Hepatocyte (in vitro differentiated cells): ENCODE data around the gene OOSP1. TPM values are rescaled to one million over a fixed set of nuclear protein-coding genes. Genes with fewer than 3 reads are reported as not detected.
"Not testable (repeated sequence)": the region's sequence is repeated elsewhere in the genome, so short reads cannot be mapped to it uniquely, and the experiment has no call there.

Experiments used
- DNase-seq: peaks from one replicate; pipeline ENCODE4 v3.0.0-alpha.2; 2016; ENCODE audit warnings: low spot score
- H2AFZ ChIP-seq: fragments of 200-600 bp; sonication (generic); 2 replicates; pipeline ENCODE4 v1.6.0; 2016; ENCODE audit warnings: antibody characterized with exemption, mild to moderate bottlenecking
- H3K27ac ChIP-seq: fragments of 200-600 bp; sonication (generic); 2 replicates; pipeline ENCODE4 v1.5.1; 2016; ENCODE audit warnings: mild to moderate bottlenecking
- H3K27me3 ChIP-seq: fragments of 200-600 bp; sonication (generic); 2 replicates; pipeline ENCODE4 v1.6.1; 2016
- H3K36me3 ChIP-seq: fragments of 200-600 bp; sonication (generic); replicated peaks from 2 replicates; pipeline ENCODE4 v1.5.1; 2016; ENCODE audit warnings: low read depth; ENCODE audit not compliant: insufficient read depth
- H3K4me1 ChIP-seq: fragments of 200-600 bp; sonication (generic); 2 replicates; pipeline ENCODE4 v1.5.1; 2016; ENCODE audit warnings: mild to moderate bottlenecking, moderate library complexity; ENCODE audit not compliant: insufficient read depth
- H3K4me2 ChIP-seq: fragments of 200-600 bp; sonication (generic); 2 replicates; pipeline ENCODE4 v1.6.0; 2016
- H3K4me3 ChIP-seq: fragments of 200-600 bp; sonication (generic); 2 replicates; pipeline ENCODE4 v1.5.1; 2016; ENCODE audit warnings: mild to moderate bottlenecking
- H3K79me2 ChIP-seq: fragments of 200-600 bp; sonication (generic); 2 replicates; pipeline ENCODE4 v1.6.0; 2017; ENCODE audit warnings: mild to moderate bottlenecking
- H3K9me2 ChIP-seq: fragments of 200-600 bp; sonication (generic); replicated peaks from 2 replicates; pipeline ENCODE4 v1.6.0; 2017; ENCODE audit warnings: mild to moderate bottlenecking; ENCODE audit not compliant: insufficient read depth
- H3K9me3 ChIP-seq: fragments of 200-600 bp; sonication (generic); 2 replicates; pipeline ENCODE4 v1.5.1; 2016; ENCODE audit warnings: low read depth, mild to moderate bottlenecking
- H4K20me1 ChIP-seq: fragments of 200-600 bp; sonication (generic); 2 replicates; pipeline ENCODE4 v1.6.0; 2016; ENCODE audit warnings: mild to moderate bottlenecking; ENCODE audit not compliant: insufficient read depth, poor library complexity, severe bottlenecking
- CTCF ChIP-seq: fragments of 200-600 bp; sonication (generic); IDR thresholded peaks from 2 replicates; pipeline ENCODE4 v1.5.1; 2016; ENCODE audit warnings: antibody characterized with exemption, mild to moderate bottlenecking; ENCODE audit not compliant: poor library complexity
- EZH2 ChIP-seq: fragments of 200-600 bp; sonication (generic); IDR thresholded peaks from 2 replicates; pipeline ENCODE4 v1.6.1; 2016; ENCODE audit warnings: antibody characterized with exemption, mild to moderate bottlenecking, borderline replicate concordance
- EZH2phosphoT487 ChIP-seq: fragments of 200-600 bp; sonication (generic); IDR thresholded peaks from one replicate; pipeline ENCODE4 v1.6.1; 2018; ENCODE audit warnings: antibody characterized with exemption, mild to moderate bottlenecking, low read depth, moderate library complexity; ENCODE audit not compliant: unreplicated experiment, severe bottlenecking
- WGBS: methylation state at CpG from one replicate; pipeline ENCODE4 v1.1.6; 2016; ENCODE audit warnings: low lambda C conversion rate; ENCODE audit errors: missing lambda C conversion rate; 5-methylcytosine and 5-hydroxymethylcytosine counted together
- polyA plus RNA-seq: library from polyadenylated mRNA; unstranded; fragments of >200 nt; fragmentation: Nextera tagmentation; extraction: Ambion mirVana; gene quantifications from 2 replicates; pipeline ENCODE4 v1.2.1, GENCODE V29; 2016
- total RNA-seq: library from RNA; depleted of rRNA; stranded (reverse); fragments of >200 nt; gene quantifications from 2 replicates; pipeline ENCODE4 v1.2.3, GENCODE V29; 2014

OOSP1 gene
- total and polyA plus RNA-seq, 2 experiments from 2014 or later, result not detected

GRCh38 chr11:59968395-59968783, 30.2 kb downstream of the OOSP1 start:
- Histone ChIP-seq H3K9me2 (no peaks in the 10 kb centered on the region), H3K4me1 (no peaks in the 10 kb centered on the region), H3K27ac (no peak overlapping the region), H2AFZ (no peak overlapping the region), H3K9me3 (no peaks in the 10 kb centered on the region), H3K79me2 (no peaks in the 10 kb centered on the region), H3K27me3 (no peaks in the 10 kb centered on the region), H3K4me3 (no peak overlapping the region), H3K4me2 (no peak overlapping the region), H3K36me3 (no peaks in the 10 kb centered on the region), H4K20me1 (no peaks in the 10 kb centered on the region)
- WGBS, result 70% methylated on average over 1 of the region's 1 CpG
- no peak for TF ChIP-seq CTCF
- TF ChIP-seq EZH2, result no peak
- no peak for TF ChIP-seq EZH2phosphoT487
- DNase-seq, result no peak

GRCh38 chr11:59973097-59973496, 34.9 kb downstream of the OOSP1 start:
- no peaks in the 10 kb centered on the region for H3K4me1 ChIP-seq
- WGBS, result 51% methylated on average over 5 of the region's 5 CpGs
- no peaks in the 10 kb centered on the region for H4K20me1 ChIP-seq
- TF ChIP-seq EZH2, result no peak
- no peak for TF ChIP-seq EZH2phosphoT487
- TF ChIP-seq CTCF, result no peak
- H3K9me2 ChIP-seq, result no peaks in the 10 kb centered on the region
- no peak for DNase-seq
- H3K4me3 ChIP-seq, result no peak overlapping the region
- H2AFZ ChIP-seq, result no peak overlapping the region
- no peaks in the 10 kb centered on the region for H3K79me2 ChIP-seq
- no peaks in the 10 kb centered on the region for H3K9me3 ChIP-seq
- no peak overlapping the region for H3K27ac ChIP-seq
- H3K36me3 ChIP-seq, result no peaks in the 10 kb centered on the region
- H3K27me3 ChIP-seq, result no peaks in the 10 kb centered on the region
- no peak overlapping the region for H3K4me2 ChIP-seq

- no peak for DNase-seq
- no peaks in the 10 kb centered on the region for H3K79me2 ChIP-seq
- 80% methylated on average over 4 of the region's 4 CpGs for WGBS
Measured at GRCh38 chr11:59981106-59981770, 43.0 kb downstream of the OOSP1 start.

GRCh38 chr11:59982037-59982436, 43.8 kb downstream of the OOSP1 start:
- H2AFZ ChIP-seq, DNase-seq, H3K9me3 ChIP-seq, H3K27ac ChIP-seq, H3K4me1 ChIP-seq, H3K79me2 ChIP-seq, H3K27me3 ChIP-seq, H3K4me2 ChIP-seq, H3K9me2 ChIP-seq, H3K36me3 ChIP-seq, H4K20me1 ChIP-seq, H3K4me3 ChIP-seq: not testable (repeated sequence)
- 80% methylated on average over 4 of the region's 4 CpGs for WGBS

More at GRCh38 chr11:59981106-59981770, 43.0 kb downstream of the OOSP1 start:
- Histone ChIP-seq H2AFZ (no peak overlapping the region), H3K27ac (no peak overlapping the region), H3K9me2 (no peaks in the 10 kb centered on the region), H3K36me3 (no peaks in the 10 kb centered on the region), H4K20me1 (no peaks in the 10 kb centered on the region), H3K4me3 (no peak overlapping the region), H3K4me1 (no peaks in the 10 kb centered on the region), H3K27me3 (no peaks in the 10 kb centered on the region), H3K4me2 (no peak overlapping the region), H3K9me3 (no peaks in the 10 kb centered on the region)
- TF ChIP-seq CTCF, result no peak
- TF ChIP-seq EZH2, result no peak
- no peak for TF ChIP-seq EZH2phosphoT487
